Motor neuron (in vitro differentiated cells): ENCODE data around the gene PGGT1B. TPM values are rescaled to one million over a fixed set of nuclear protein-coding genes. Genes with fewer than 3 reads are reported as not detected.
A peak's percentile ranks its signal among the peaks of the same experiment; 100 is the strongest.
"Not testable (repeated sequence)": the region's sequence is repeated elsewhere in the genome, so short reads cannot be mapped to it uniquely, and the experiment has no call there.

Experiments
- ATAC-seq, 8 experiments: fragments of 200-7000 bp; cut with Tn5 transposase; replicated peaks in 6 of 8; 2 replicates each; pipeline ENCODE4 v1.8.0; 2021; ENCODE audit warnings: mild to moderate bottlenecking in 8 of 8, moderate library complexity in 8 of 8
- H3K27ac ChIP-seq, 2 donors: fragments of 250-450 bp; sonication (Bioruptor Pico); 2 replicates each; pipeline ENCODE4 v1.9.0; 2021; ENCODE audit warnings: antibody characterized with exemption in 2 of 2, mild to moderate bottlenecking in 2 of 2, moderate library complexity in 1 of 2
- H3K4me1 ChIP-seq, 2 donors: fragments of 250-450 bp; sonication (Bioruptor Pico); replicated peaks in 1 of 2; 2 replicates each; pipeline ENCODE4 v1.6.1; 2021; ENCODE audit warnings: antibody characterized with exemption in 2 of 2, mild to moderate bottlenecking in 2 of 2, moderate library complexity in 1 of 2
- H3K4me3 ChIP-seq, 5 donors: fragments of 250-450 bp; sonication (Bioruptor Pico); 2 replicates each; pipeline ENCODE4 v1.9.0; 2021; ENCODE audit warnings: antibody characterized with exemption in 5 of 5, mild to moderate bottlenecking in 5 of 5, moderate library complexity in 4 of 5
- WGBS, 10 experiments: fragments of 450-650 bp; shearing (Covaris generic); methylation state at CpG; one replicate each; pipeline ENCODE4 v1.0.0; 2022; 5-methylcytosine and 5-hydroxymethylcytosine counted together
- in situ Hi-C, 9 experiments: fragments of 400-800 bp; cut with MboI; loops; one replicate each; pipeline ENCODE4 v1.15.0; 2021; ENCODE audit warnings: low sequenced_read_pairs in 9 of 9, low pct_unique_long_range_greater_than_20kb in 2 of 9; ENCODE audit not compliant: unreplicated experiment in 9 of 9
- total RNA-seq, 8 experiments: library from RNA; unstranded; fragments of 300-600 nt; gene quantifications; 2 replicates each; pipeline versions ENCODE4 v1.2.3 to v1.2.4, GENCODE V29; 2022

Gene PGGT1B
- total RNA-seq, 8 experiments from 2014 or later, result 11.1 to 29.4 (median 17.9) TPM

- ATAC-seq, result no peak
- H3K27ac ChIP-seq, result no peak overlapping the region
- 92 to 100% (median 100%) methylated on average over 1 of the region's 1 CpG; no CpG with 5 or more reads in 1 of the 10 experiments for WGBS, 10 experiments
- no peaks in the 10 kb centered on the region for H3K4me1 ChIP-seq
- no peak overlapping the region for H3K4me3 ChIP-seq
- in situ Hi-C loops, result no loop called here
These were observed 19.5 kb upstream of the PGGT1B start for GRCh38 chr5:115282131-115282530.

- WGBS, 10 experiments, result 50 to 100% (median 96%) methylated on average over 1 to 3 of the region's 3 CpGs; no CpG with 5 or more reads in 2 of the 10 experiments
- ATAC-seq, result no peak
- H3K4me3 ChIP-seq, result no peak overlapping the region
- H3K27ac ChIP-seq, result no peak overlapping the region
- in situ Hi-C loops, result no loop called here
- no peaks in the 10 kb centered on the region for H3K4me1 ChIP-seq
These were observed 11.9 kb upstream of the PGGT1B start for GRCh38 chr5:115274584-115274983.

DNA sequence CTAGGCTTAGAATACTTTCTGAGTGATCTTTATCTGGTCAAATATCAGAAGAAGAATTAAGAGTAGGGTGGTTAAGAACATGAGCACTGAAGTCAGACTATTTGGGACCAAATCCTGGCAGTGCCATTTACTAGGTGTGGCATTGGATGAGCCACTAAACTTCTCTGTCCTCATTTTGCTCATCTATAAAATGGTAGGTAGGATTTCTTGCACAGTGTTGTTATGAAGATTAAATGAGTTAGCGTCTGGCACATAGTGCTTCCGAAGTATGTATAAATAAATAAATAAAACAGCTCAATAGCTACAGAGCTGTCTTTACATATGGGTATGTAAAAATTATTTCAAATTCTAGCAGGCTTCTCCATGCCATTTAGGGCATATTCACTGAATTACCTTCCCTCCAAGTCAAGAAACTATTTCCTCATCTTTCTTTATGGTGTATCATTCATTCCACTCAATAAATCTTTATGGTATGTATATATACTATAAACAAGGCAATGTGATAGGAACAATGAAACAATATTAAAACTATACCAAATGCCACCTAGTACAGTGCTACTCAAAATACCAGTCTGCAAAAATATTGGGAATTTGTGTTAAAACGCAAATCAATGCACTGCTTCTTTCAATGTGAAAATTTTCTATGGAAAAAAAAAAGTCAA, 9.8 kb upstream of the PGGT1B start:
- Histone ChIP-seq H3K4me3 (no peak overlapping the region), H3K27ac (no peak overlapping the region), H3K4me1 (no peaks in the 10 kb centered on the region)
- no peak for ATAC-seq
- 63 to 100% (median 100%) methylated on average over 1 to 3 of the region's 3 CpGs; no CpG with 5 or more reads in 1 of the 10 experiments for WGBS, 10 experiments
- in situ Hi-C loops, result no loop called here

DNA sequence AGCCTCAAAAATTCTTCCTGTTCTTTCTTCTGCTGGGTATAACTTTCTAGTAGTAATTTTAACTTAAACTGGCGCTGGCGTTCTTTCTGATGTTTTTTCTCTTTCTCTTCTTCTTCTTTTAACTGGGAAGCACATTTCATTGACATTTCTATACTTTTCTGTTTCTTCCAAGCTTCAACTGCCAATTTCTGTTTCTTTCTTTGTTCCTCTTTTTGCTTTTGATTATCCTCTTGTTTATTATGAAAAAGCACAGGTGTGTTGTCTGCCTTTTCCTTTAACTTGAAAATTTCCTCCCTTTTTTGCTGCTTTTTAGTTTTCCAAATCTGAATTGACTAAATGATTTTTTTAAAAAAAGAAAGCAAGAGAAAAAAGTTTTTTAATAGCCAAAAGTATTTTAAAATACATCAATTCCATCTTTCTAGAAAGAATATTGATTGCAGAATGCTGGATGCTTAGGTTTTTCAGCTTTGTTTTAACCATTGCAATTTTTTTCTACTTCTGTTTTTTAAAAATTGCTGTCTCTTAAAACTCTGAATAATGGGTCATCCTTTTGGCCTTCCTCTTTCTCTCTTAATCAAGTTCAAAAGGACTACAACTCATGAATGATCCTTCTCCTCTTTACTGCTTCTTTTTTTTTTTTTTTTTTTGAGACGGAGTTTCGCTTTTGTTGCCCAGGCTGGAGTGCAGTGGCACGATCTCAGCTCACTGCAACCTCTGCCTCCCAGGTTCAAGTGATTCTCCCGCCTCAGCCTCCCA, 8.8 kb upstream of the PGGT1B start:
- WGBS, 10 experiments, result 87 to 100% (median 92%) methylated on average over 2 to 6 of the region's 6 CpGs
- in situ Hi-C loops, result no loop called here
- H3K27ac ChIP-seq, result no peak overlapping the region
- H3K4me1 ChIP-seq, result no peaks in the 10 kb centered on the region
- no peak for ATAC-seq
- H3K4me3 ChIP-seq, result no peak overlapping the region

DNA sequence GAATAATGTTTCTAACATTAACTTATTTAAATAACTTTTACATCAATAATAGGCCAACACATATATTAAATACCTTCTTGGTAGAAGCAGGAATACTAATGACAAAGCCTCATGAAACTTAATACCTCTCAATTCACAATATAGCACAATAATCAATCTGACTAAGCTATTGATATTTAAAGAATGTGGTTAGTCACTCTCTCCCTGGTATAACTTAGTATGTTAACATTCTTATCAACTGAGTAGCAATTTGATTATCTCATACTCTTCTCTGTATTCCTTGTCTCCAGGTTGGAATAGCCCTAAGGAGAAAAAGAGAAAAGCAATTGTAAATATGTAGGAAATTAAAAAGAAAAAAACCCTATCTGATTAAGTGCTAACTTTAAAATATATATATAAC, 4.9 kb upstream of the PGGT1B start:
- Histone ChIP-seq H3K27ac (no peak overlapping the region), H3K4me1 (peaks cover 4 to 7% of the 10 kb centered on the region in 2 donors), H3K4me3 (no peak overlapping the region)
- ATAC-seq, result no peak
- in situ Hi-C loops, result no loop called here

DNA sequence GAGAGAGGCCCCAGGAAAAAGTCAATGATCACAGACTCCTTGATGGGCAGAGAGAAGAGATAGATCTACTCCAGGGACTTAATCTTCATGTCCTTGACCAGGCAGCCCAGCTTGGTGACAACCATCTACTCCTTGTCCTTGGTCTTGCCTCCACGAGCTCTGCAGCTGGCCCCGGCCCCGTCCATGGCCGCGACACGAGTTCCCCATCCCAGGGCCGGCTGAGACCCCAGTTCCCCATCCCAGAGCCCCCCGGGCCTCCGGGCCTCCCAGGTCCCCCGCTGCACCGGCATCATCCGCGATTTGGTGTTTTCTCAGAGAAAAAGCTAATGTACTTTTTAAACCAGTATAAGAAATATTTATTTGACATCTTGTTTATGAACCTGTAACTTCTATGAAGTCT, 2.5 kb upstream of the PGGT1B start:
- Histone ChIP-seq H3K4me3 (no peak overlapping the region), H3K27ac (no peak overlapping the region), H3K4me1 (peaks cover 16 to 17% of the 10 kb centered on the region in 2 donors)
- WGBS, 10 experiments, result 89 to 100% (median 96%) methylated on average over 2 to 4 of the region's 13 CpGs; no CpG with 5 or more reads in 6 of the 10 experiments
- ATAC-seq, result no peak
- in situ Hi-C loops, result no loop called here

DNA sequence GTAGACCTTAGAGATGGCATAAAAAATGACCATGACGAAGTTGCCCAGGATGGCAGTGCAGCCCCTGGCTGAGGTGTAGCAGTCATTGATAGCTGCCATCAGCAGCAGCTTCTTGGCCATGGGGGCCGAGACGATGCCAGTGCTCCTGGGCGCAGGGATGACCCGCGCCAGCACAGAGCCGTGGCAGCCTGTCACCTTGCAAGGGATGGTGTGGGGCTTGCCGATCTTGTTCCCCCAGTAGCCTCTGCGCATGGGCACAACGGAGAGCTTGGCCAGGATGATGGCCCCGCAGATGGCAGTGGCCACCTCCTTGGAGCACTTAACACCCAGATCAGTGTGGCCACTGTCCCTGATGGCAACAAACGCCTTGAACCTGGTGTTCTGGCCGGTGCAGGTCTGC, 2.1 kb upstream of the PGGT1B start:
- Histone ChIP-seq H3K4me3 (no peak overlapping the region), H3K27ac (no peak overlapping the region), H3K4me1 (peaks cover 16 to 17% of the 10 kb centered on the region in 2 donors)
- no peak for ATAC-seq
- WGBS, 10 experiments, result 80 to 100% (median 96%) methylated on average over 1 to 5 of the region's 13 CpGs; no CpG with 5 or more reads in 6 of the 10 experiments
- in situ Hi-C loops, result no loop called here

GRCh38 chr5:115263078-115263380, 352 bp upstream of the PGGT1B start:
- peak overlapping the region; percentile 82 to 94 for H3K27ac ChIP-seq
- 12 to 58% (median 41%) methylated on average over 1 to 7 of the region's 7 CpGs; no CpG with 5 or more reads in 2 of the 10 experiments for WGBS, 10 experiments
- in situ Hi-C loops, result no loop called here
- no peak for ATAC-seq
- H3K4me1 ChIP-seq, result peaks cover 16 to 17% of the 10 kb centered on the region in 2 donors
- peak overlapping the region; percentile 54 to 88 (median 66) for H3K4me3 ChIP-seq

DNA sequence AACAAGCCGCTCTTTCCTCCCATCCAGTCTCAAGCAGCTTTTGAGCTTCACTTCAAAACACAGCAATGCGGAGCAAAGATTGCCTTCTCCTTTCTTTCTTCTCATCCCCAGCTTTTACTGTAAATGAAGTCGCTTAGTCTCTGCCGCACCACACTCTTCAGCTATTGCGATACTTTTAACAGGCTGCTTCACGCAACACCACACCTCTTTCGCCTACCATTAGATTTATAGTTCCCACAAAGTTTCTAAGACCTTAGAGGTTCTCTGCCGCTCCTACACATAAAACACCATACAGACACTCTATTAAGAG, 711 bp downstream of the PGGT1B start:
- in situ Hi-C loops, result no loop called here
- ATAC-seq, result peak; percentile 4 to 37 (median 11)
- Histone ChIP-seq H3K4me3 (peak overlapping the region; percentile 54 to 88 (median 66)), H3K4me1 (peaks cover 16 to 17% of the 10 kb centered on the region in 2 donors), H3K27ac (peak overlapping the region in 1 of 2 donors; percentile 94)
- WGBS, 10 experiments, result 0 to 5% (median 1%) methylated on average over 2 to 8 of the region's 8 CpGs; no CpG with 5 or more reads in 4 of the 10 experiments

DNA sequence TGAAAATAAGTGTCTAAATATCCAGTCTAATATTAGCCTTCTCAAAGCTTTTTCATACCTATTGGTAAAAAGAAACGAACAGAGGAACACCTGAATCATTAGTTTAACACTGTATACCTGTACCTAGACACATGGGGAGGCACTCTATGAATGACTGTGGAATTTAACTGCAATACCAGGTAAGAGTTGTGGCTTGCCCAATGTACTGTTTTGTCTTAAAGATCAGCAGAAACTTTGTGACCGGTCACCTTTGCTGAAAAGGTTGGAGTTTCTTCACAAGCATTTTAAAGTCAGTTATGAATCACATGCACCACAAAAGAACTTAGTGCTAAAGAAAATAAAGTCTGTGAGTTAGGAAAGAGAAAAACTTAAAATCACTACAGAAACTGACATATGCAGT, 2.4 kb downstream of the PGGT1B start:
- Histone ChIP-seq H3K27ac (no peak overlapping the region), H3K4me1 (peaks cover 16 to 17% of the 10 kb centered on the region in 2 donors), H3K4me3 (no peak overlapping the region)
- no peak for ATAC-seq
- in situ Hi-C loops, result no loop called here
- 88 to 100% (median 93%) methylated on average over 2 of the region's 2 CpGs; no CpG with 5 or more reads in 3 of the 10 experiments for WGBS, 10 experiments

DNA sequence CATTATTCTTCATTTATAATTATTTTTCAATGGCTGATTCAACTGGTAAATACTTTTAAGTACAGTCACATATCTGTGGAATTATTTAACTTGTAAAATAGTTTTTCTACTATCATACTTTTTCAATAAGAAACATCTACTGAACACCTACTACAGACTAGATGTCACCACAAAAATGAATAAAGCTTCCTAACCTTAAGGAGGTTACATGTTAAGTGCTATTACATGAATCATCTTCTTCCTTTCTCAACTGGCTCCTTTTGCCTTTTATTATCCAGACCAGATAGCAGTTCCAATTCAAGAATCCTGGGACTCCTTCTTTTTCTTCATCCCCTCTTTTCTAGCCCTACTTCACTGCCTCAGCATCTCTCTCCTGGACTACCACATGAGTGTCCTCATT, 4.7 kb downstream of the PGGT1B start:
- no peak for ATAC-seq
- in situ Hi-C loops, result no loop called here
- H3K4me1 ChIP-seq, result peaks cover 10 to 12% of the 10 kb centered on the region in 2 donors
- H3K27ac ChIP-seq, result no peak overlapping the region
- H3K4me3 ChIP-seq, result no peak overlapping the region

DNA sequence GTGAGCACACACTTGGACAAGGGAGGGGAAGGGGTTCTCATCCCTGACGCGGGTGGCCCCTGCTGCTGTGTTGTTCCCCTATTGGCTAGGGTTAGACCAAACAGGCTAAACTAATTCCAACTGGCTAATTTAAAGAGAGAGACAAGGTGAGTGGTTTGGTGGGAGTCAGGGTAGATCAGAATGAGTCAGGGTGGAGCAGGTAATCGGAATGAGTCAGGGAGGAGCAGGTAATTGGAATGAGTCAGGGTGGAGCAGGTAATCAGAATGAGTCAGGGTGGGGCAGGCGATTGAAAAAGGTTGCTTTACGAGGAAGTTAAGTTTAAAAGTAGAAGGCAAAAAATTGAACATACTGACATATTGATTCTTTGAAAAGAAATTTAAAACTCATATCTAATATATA, 13.3 kb downstream of the PGGT1B start:
- in situ Hi-C loops, result loop anchor here in 2 of 9 experiments (25.0 kb wide), 2 partner anchors 137 to 162 kb away; no protein-coding TSS in a partner anchor
- ATAC-seq, H3K4me1 ChIP-seq, H3K27ac ChIP-seq, H3K4me3 ChIP-seq: not testable (repeated sequence)
- 0 to 100% (median 89%) methylated on average over 1 to 5 of the region's 5 CpGs; no CpG with 5 or more reads in 1 of the 10 experiments for WGBS, 10 experiments

- no peak overlapping the region for H3K27ac ChIP-seq
- ATAC-seq, result peak in 7 of 8 experiments; percentile 36 to 84 (median 67)
- 0 to 67% (median 11%) methylated on average over 1 to 3 of the region's 3 CpGs; no CpG with 5 or more reads in 1 of the 10 experiments for WGBS, 10 experiments
- H3K4me3 ChIP-seq, result no peak overlapping the region
- H3K4me1 ChIP-seq, result no peaks in the 10 kb centered on the region
- in situ Hi-C loops, result loop anchor here in 2 of 9 experiments (25.0 kb wide), 2 partner anchors 134 to 159 kb away; no protein-coding TSS in a partner anchor
These were observed 16.2 kb downstream of the PGGT1B start for GRCh38 chr5:115246361-115246991.
